Muscle of arm (tissue), 12 donors: Measurements from ENCODE around the gene SH3PXD2A. TPM values are rescaled to one million over a fixed set of nuclear protein-coding genes. Genes with fewer than 3 reads are reported as not detected.

ENCODE experiments used
- DNase-seq: peaks from one replicate; pipeline ENCODE4 v3.0.0-alpha.2; 2013
- polyA plus RNA-seq, 12 donors: library from polyadenylated mRNA; unstranded; fragments of 120-200 nt; gene quantifications; one replicate each; pipeline ENCODE4 v1.2.1, GENCODE V29; 2013; ENCODE audit not compliant: insufficient read length in 12 of 12

Gene SH3PXD2A
- polyA plus RNA-seq, 12 donors: 67.6 to 154 (median 81.6) TPM

DNA sequence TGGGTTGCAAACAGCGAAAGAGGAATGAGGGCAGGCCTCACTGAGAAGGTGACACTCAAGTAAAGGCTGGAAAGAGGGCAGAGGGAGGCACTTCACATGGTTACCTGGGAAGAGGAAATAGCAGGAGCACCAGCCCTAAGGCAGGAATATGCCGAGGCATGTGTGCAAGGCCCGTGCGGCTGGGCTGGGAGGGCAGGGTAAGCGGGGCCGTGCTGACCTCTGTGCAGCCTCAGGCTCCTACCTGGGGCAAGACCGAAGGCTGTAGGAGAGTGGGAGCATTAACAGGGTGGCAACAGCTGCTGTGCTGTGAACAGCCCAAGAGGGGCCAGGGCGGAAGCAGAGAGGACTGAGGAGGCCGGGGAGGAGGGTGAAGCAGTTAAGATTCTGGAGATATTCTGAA is 24.0 kb upstream of the SH3PXD2A start:
- DNase-seq: no peak

- DNase-seq: no peak
Measured at GRCh38 chr10:103877861-103878260, 22.5 kb upstream of the SH3PXD2A start.

DNA sequence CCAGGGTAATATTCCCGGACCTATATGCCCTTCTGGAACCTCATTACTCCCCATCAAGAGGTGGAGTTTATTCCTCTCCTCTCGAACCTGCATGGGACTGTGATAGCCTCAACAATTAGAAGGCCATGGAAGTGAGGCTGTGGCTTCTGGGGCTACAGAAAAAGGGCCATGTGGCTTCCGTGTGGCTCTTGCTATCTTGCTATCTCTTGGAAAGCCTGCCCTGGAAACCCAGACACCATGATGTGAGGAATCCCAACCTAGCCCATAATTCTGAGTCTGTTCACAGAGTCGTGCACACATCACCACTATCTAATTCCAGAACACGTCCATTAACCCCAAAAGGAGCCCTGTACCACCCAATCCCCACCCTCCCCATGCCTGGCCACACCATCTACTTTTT is 20.8 kb upstream of the SH3PXD2A start:
- DNase-seq: no peak

DNA sequence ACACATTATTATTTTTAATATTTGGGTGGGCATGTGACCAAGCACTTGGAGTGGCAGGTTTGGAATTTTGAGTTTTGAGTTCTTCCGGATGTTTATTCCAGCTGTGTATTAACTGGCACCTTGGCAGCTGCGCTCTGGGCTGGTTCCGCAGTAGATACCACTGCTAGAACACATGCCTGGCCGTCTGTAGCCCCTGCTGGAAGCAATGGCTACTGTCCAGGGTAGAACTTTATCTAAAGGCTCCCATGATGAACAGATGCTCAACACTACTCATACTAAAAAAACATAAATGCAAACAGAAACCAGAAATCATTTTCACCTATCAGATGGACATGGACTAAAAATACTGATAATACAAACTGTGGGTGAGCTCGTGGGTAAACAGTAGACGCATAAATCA is 19.4 kb upstream of the SH3PXD2A start:
- no peak for DNase-seq

- no peak for DNase-seq
Measured at GRCh38 chr10:103872137-103872931, 17.0 kb upstream of the SH3PXD2A start.

DNA sequence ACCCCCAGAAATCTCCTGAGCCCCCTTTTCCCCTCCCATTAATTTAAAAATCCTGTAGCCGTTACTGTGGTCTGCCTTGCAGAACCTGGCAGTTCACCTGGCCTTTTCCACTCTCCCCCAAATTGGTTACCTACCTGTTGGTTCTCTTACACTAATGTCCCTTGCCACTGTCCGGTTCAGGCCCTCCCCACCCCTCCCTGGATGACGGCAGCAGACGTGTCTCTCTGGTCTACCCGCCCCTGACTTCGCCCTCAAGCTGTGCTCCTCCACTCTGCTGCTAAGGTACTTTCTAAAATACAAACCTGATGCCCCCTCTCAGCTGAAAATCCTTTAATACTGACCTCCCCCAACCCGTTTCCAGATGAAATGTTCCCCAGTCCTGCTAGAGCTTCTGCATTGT is 15.6 kb upstream of the SH3PXD2A start:
- no peak for DNase-seq

GRCh38 chr10:103870516-103870915 is 15.1 kb upstream of the SH3PXD2A start:
- no peak for DNase-seq

- DNase-seq: no peak
Measured at GRCh38 chr10:103869336-103869735, 14.0 kb upstream of the SH3PXD2A start.

- DNase-seq: no peak
Measured at GRCh38 chr10:103868200-103868599, 12.8 kb upstream of the SH3PXD2A start.

DNA sequence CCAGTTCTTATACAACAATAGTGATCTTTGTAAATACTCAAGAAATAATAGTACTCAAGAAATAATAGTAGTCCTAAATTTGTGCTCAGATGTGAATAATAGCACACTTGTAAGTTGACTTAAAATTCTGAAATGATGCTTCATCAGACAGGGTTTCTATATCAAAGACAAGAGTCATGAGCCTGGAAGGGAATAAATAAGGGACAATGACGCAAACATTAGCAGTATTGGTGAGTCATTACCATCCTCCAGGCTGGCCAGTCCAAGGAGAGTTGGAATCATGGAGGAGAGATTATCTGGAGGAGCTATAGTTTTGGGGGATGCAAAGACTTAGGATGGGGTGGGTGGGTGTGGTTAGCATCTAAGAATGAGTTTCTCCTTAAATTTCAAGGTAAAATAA is 6.1 kb upstream of the SH3PXD2A start:
- no peak for DNase-seq

- peak; percentile 79 for DNase-seq
Measured at GRCh38 chr10:103859161-103860086, 4.0 kb upstream of the SH3PXD2A start.

DNA sequence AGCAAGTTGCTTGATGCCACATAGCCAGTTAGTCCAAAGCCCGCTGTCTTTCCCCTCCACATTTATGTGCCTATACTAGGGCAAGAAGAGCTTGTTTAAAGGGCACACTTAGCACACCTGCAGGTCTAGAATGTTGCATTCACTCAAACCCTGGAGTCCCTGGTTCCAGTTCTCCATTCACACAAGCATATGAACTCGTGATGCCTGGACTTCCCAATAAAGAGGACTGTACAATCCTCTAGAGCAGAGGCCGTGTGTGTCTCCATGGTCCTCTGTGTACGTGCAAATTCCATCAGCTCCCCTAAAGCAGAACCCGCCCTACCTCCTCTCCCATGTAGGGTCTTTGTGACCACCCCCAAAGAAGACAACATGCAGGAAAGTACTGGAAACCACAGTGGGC is 3.0 kb upstream of the SH3PXD2A start:
- no peak for DNase-seq

GRCh38 chr10:103856797-103857170 is 1.4 kb upstream of the SH3PXD2A start:
- DNase-seq: no peak

GRCh38 chr10:103855852-103856796 is 748 bp upstream of the SH3PXD2A start:
- DNase-seq: no peak

DNA sequence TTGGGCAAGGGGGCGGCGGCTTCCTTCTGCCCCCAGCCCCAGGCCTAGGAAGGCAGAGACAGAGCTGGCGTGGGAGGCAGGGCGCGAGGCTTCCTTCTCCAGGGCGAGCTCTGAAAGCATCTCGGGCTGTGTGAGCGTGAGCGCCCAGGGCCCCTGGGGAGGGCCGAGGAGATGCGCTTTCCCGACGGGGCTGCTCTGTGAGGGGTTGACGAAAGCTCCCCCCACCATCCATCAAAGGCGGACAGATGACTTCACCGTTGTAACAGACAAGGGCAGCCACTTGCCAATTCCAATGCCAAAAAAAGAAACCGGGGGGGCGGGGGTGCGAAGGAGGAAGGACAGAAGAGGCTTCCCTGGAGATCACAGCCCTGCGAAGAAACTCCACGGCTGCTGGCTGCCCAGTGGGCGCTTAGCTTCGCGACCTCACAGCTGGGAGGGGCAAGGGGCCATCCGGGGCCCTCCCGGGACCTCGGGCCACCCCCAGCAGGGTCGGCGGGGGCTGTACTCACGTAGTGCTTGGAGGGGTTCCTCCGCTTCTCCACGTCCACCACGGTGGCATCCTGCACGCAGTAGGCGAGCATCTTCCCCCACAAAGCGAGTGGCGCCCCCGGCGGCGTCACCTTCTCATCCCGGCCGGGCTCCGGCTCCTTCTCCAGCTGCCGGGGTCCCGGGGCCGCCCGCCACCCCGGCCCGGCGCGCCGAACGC is 537 bp downstream of the SH3PXD2A start:
- no peak for DNase-seq

DNA sequence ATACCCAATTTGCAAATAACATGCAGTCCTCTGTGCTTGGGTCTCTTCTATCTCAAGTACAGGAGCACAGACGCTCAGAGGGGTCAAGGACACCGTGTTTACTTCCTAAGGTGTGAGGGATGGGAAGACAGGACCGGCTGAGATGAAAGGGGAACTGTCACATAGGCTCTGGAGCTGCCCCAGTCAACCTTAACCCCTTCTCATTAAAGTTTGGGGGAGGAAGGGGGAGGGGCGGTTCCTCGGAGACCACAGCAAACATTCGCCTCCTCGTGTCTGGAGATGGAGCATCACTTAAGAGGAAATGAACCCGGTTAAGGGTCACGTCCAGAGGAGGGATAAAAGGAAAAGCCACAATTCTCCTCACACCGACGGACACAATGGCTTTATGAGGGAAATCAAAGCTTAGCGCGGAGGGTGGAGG is 1.1 kb downstream of the SH3PXD2A start:
- no peak for DNase-seq

DNA sequence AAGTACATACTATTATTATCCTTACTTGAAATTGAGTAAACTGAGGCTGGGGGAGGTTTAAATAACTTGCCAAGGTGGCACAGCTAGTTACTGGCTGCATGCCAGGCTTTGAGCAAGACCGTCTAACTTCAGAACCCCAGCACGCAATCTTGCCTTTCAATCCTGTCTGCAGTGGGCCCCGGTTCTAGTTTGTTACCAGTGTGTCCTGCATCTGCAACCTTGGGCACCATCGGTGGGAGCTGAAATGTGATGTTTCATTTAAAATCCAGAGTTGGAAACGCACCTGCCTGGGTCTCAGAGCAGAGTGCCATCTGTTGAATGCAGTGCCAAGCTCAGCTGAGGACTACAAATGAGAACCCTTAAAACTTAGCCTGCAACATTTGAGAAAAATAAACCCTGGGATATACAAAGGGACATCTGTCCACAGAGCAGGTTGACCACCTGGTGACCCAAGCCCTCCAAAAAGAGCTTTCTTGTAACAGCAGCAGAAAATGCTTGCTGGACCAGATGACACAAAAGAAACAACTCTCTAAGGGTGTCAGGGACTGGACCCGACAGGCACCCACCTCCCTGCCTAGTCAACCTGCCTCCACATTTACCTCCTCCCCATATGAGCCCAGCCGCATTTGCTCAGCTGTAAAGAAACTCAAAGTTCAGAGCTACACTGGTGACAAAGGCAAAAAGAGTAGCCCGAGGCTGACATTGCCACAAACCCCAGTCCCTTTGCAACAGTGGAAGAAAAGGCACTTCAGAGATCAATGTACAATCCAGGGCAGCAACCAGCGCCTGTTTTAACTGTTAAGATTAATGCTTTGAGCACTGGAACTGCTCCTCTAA is 1.7 kb downstream of the SH3PXD2A start:
- DNase-seq: no peak

DNA sequence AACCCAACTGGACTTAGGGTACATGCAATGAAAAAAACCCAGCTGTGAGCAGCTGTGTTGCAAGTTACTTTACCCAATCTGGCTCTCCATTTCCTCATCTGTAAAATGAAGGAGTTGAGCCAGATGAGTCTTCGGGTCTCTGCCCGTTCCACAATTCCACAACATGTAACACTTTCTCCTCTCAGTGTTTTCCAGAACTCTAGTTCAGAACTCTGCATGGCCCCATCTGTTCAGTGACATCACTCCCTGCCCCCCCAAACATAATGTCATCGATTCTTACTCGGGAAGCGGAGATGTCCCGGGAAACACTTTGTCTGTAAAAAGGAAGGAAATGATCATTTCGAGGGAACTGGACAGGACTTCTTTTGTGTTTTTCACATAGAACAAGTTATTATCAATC is 2.5 kb downstream of the SH3PXD2A start:
- DNase-seq: no peak

DNA sequence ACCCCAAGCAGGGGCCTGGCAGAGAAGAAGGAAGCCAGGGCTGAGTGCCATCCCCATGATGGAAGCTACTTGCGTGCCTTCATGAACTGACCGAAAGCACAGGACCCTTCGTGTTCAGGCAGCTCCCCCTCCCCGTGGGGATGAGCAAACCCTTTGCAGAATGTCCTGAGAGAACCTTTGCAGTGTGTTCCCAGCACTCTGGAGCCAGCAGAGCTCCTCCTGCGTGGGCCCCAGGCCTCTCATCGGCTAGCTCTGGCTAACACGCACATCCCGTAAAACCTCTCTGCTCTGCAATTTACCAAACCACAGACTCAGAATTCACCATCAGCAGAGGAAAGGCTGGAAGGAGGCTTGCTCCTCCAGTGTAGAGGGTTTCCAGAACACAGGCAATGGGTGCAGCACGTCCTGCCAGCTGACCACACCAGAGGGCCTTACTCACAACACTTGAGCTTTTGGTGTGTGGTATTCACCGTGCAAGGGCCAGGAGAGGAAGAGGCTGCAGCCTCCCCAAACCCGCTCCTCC is 3.1 kb downstream of the SH3PXD2A start:
- DNase-seq: no peak

DNA sequence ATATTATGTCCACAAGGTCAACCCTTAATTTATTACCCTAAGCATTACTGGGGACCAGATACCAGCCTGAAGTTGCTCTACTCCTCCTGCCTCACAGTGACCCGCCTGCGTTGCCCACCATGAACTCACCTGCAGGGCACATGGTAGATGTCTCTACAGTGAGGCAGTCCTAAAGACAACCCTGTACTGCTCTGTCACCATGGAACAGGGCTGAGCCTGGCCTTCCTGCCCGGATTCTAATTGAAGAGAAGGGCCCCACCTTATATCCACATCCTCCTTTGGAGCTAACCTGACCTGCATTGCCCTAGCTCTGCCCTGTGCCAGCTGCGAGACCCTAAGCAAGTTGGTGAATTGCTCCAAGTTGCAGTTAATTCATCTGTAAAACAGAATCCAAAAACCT is 4.1 kb downstream of the SH3PXD2A start:
- DNase-seq: no peak
